ENCODE data around the gene TRAF2. TPM values are rescaled to one million over a fixed set of nuclear protein-coding genes. Genes with fewer than 3 reads are reported as not detected.
"Not testable (repeated sequence)": the region's sequence is repeated elsewhere in the genome, so short reads cannot be mapped to it uniquely, and the experiment has no call there.

TRAF2 gene
- total RNA-seq, 4 donors from 2014 or later = 5.0 to 10.8 (median 10.6) TPM

- peak overlapping the region; percentile 77 to 96 (median 94) for H3K27ac ChIP-seq
- no peak for DNase-seq (ENCODE audit: low spot score in 2 of 2)
- peak overlapping the region; percentile 95 to 100 (median 99) for H3K4me3 ChIP-seq
- peaks cover 7 to 45% (median 9%) of the 10 kb centered on the region in 3 donors for H3K36me3 ChIP-seq
- TF ChIP-seq EP300 (IDR thresholded peaks at IDR 0.05) = no peak
- no peak for TF ChIP-seq CTCF (IDR thresholded peaks at IDR 0.05)
- TF ChIP-seq POLR2A (IDR thresholded peaks at IDR 0.05) = no peak
- peaks cover 3 to 42% (median 15%) of the 10 kb centered on the region in 4 donors for H3K4me1 ChIP-seq
- WGBS, 2 donors = 59 to 60% methylated on average over 11 of the region's 11 CpGs
- no peaks in the 10 kb centered on the region for H3K9me3 ChIP-seq
- no peaks in the 10 kb centered on the region for H3K27me3 ChIP-seq
Observed at GRCh38 chr9:136865041-136865767, 21.1 kb upstream of the TRAF2 start.

- Histone ChIP-seq H3K9me3 (no peaks in the 10 kb centered on the region), H3K27ac (peak overlapping the region; percentile 77 to 96 (median 94)), H3K4me1 (peaks cover 3 to 42% (median 15%) of the 10 kb centered on the region in 4 donors), H3K27me3 (no peaks in the 10 kb centered on the region), H3K4me3 (peak overlapping the region; percentile 95 to 100 (median 99)), H3K36me3 (peaks cover 7 to 40% (median 9%) of the 10 kb centered on the region in 3 donors)
- no peak for DNase-seq (ENCODE audit: low spot score in 2 of 2)
- TF ChIP-seq POLR2A (IDR thresholded peaks at IDR 0.05) = no peak
- TF ChIP-seq EP300 (IDR thresholded peaks at IDR 0.05) = no peak
- TF ChIP-seq CTCF (IDR thresholded peaks at IDR 0.05) = no peak
- 0 to 2% methylated on average over 3 to 19 of the region's 20 CpGs for WGBS, 2 donors
Observed at GRCh38 chr9:136865768-136866103, 20.6 kb upstream of the TRAF2 start.

- Histone ChIP-seq H3K4me3 (peak overlapping the region; percentile 52 to 100 (median 98)), H3K27ac (peak overlapping the region in 3 of 4 donors; percentile 84 to 96 (median 95)), H3K4me1 (peaks cover 3 to 36% (median 15%) of the 10 kb centered on the region in 4 donors), H3K36me3 (peaks cover 7 to 28% (median 9%) of the 10 kb centered on the region in 3 donors)
- not testable (repeated sequence) for H3K9me3 ChIP-seq; H3K27me3 ChIP-seq; DNase-seq (ENCODE audit: low spot score in 2 of 2)
- 86 to 90% methylated on average over 29 of the region's 29 CpGs for WGBS, 2 donors
Observed at GRCh38 chr9:136866898-136867421, 19.4 kb upstream of the TRAF2 start.

DNA sequence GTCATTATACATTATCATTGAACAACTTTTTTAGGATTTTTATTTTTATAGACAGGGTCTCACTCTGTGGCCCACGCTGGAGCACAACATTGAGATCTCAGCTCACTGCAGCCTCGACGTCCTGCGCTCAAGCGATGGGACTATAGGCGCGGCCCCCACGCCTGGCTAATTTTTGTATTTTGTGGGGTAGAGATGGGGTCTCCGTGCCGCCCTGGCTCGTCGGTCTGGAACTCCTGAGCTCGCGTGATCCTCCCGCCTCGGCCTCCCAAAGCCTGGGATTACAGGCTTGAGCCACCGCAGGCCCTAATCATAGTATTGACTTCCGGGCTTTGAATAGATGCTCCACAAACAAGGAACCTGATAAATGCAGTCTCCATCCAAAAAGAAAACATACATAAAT lies 18.8 kb upstream of the TRAF2 start:
- peaks cover 3 to 36% (median 15%) of the 10 kb centered on the region in 4 donors for H3K4me1 ChIP-seq
- H3K9me3 ChIP-seq = no peaks in the 10 kb centered on the region
- no peak for TF ChIP-seq EP300 (IDR thresholded peaks at IDR 0.05)
- no peak for TF ChIP-seq CTCF (IDR thresholded peaks at IDR 0.05)
- TF ChIP-seq POLR2A (IDR thresholded peaks at IDR 0.05) = no peak
- DNase-seq (ENCODE audit: low spot score in 2 of 2) = no peak
- no peak overlapping the region for H3K4me3 ChIP-seq
- peaks cover 7 to 22% (median 9%) of the 10 kb centered on the region in 3 donors for H3K36me3 ChIP-seq
- WGBS, 2 donors = 97 to 99% methylated on average over 18 of the region's 18 CpGs
- H3K27me3 ChIP-seq = no peaks in the 10 kb centered on the region
- H3K27ac ChIP-seq = no peak overlapping the region

GRCh38 chr9:136867917-136868316 lies 18.4 kb upstream of the TRAF2 start:
- TF ChIP-seq CTCF (IDR thresholded peaks at IDR 0.05) (no peak), EP300 (IDR thresholded peaks at IDR 0.05) (no peak), POLR2A (IDR thresholded peaks at IDR 0.05) (no peak)

More at GRCh38 chr9:136867917-136868316, 18.4 kb upstream of the TRAF2 start:
- Histone ChIP-seq H3K4me3 (no peak overlapping the region), H3K9me3 (no peaks in the 10 kb centered on the region), H3K36me3 (peaks cover 5 to 18% (median 7%) of the 10 kb centered on the region in 3 donors), H3K27ac (no peak overlapping the region), H3K4me1 (peaks cover 3 to 36% (median 15%) of the 10 kb centered on the region in 4 donors), H3K27me3 (no peaks in the 10 kb centered on the region)
- no peak for DNase-seq (ENCODE audit: low spot score in 2 of 2)
- 97 to 98% methylated on average over 18 of the region's 18 CpGs for WGBS, 2 donors

Data from tibial nerve (tissue), 4 donors.